Epithelial cell of esophagus (primary cell): ENCODE results near the gene AK2.
A peak's percentile ranks its signal among the peaks of the same experiment; 100 is the strongest.

Source experiments
- DNase-seq: peaks from one replicate; pipeline ENCODE4 v3.0.0; 2010; ENCODE audit warnings: low read depth
- H3K4me3 ChIP-seq: 2 replicates; pipeline ENCODE4 v1.5.1; 2011; ENCODE audit warnings: mild to moderate bottlenecking, low read length, control low read depth
- TF ChIP-seq, protein P1 (sequence below): IDR thresholded peaks from 2 replicates; pipeline ENCODE4 v1.5.1; 2011; ENCODE audit warnings: low read depth, mild to moderate bottlenecking, low read length, control low read depth, inconsistent platforms; ENCODE audit not compliant: insufficient read depth; ENCODE audit errors: missing control alignments

Gene AK2

GRCh38 chr1:33043267-33044092 is 6.8 kb upstream of the AK2 start:
- TF ChIP-seq, protein P1, sequence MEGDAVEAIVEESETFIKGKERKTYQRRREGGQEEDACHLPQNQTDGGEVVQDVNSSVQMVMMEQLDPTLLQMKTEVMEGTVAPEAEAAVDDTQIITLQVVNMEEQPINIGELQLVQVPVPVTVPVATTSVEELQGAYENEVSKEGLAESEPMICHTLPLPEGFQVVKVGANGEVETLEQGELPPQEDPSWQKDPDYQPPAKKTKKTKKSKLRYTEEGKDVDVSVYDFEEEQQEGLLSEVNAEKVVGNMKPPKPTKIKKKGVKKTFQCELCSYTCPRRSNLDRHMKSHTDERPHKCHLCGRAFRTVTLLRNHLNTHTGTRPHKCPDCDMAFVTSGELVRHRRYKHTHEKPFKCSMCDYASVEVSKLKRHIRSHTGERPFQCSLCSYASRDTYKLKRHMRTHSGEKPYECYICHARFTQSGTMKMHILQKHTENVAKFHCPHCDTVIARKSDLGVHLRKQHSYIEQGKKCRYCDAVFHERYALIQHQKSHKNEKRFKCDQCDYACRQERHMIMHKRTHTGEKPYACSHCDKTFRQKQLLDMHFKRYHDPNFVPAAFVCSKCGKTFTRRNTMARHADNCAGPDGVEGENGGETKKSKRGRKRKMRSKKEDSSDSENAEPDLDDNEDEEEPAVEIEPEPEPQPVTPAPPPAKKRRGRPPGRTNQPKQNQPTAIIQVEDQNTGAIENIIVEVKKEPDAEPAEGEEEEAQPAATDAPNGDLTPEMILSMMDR: no peak
- no peak for DNase-seq
- H3K4me3 ChIP-seq: no peak overlapping the region

- DNase-seq: no peak
- no peak overlapping the region for H3K4me3 ChIP-seq
- TF ChIP-seq, protein P1: no peak
These were observed 6.1 kb upstream of the AK2 start for GRCh38 chr1:33042831-33043230.

GRCh38 chr1:33041026-33041425 is 4.3 kb upstream of the AK2 start:
- TF ChIP-seq, protein P1: no peak
- DNase-seq: no peak
- no peak overlapping the region for H3K4me3 ChIP-seq

- DNase-seq: no peak
- H3K4me3 ChIP-seq: no peak overlapping the region
These were observed 3.2 kb upstream of the AK2 start for GRCh38 chr1:33039840-33040239.

DNA sequence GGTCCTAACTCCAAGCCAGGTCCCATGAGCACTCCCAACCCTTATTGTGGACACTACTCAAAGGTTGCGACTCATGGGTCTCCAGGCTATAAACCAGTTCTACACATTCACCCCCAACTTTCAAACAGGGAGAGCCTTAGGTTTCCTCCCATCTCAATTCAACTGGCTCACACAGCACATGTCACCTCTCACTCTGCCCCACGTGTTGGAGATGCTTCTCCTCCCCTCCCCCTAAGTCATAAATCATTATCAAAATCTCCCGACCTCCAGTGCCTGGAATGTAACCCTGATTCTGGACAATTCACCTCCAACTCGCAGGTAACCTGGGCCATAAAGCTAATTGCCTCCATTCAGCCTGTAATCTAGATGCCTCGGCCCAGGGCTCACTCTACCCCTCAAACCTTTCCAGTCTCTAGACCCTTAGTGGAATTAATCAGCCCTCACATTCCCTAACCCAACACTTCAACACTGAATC is 595 bp downstream of the AK2 start:
- H3K4me3 ChIP-seq: peak overlapping the region; percentile 96
- DNase-seq: peak; percentile 40
- TF ChIP-seq, protein P1: no peak

More at GRCh38 chr1:33039840-33040239, 3.2 kb upstream of the AK2 start:
- TF ChIP-seq, protein P1: no peak

GRCh38 chr1:33032126-33032869 is 4.4 kb downstream of the AK2 start:
- TF ChIP-seq, protein P1: no peak
- DNase-seq: no peak
- H3K4me3 ChIP-seq: no peak overlapping the region

DNA sequence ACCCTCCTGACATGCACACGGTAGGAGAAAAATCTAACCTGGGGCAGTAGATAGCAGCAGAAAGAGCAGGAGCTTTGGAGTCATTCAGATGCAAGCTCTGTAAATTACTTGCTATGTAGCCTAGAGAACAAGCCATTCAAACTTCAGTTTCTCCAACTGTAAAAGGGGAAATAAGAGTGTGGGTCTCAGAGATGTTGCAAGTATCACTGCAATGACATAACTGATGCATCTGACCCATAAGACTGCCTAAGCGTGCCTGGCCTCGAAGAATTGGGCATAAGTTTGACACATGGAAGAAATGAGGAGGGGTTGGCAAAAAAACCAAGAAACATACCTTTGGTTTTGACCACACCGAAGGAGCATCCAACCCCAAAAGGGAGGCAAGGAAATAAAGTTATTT is 5.2 kb downstream of the AK2 start:
- no peak overlapping the region for H3K4me3 ChIP-seq
- TF ChIP-seq, protein P1: no peak
- no peak for DNase-seq
